Measurements from ENCODE around the gene GPLD1. TPM values are rescaled to one million over a fixed set of nuclear protein-coding genes. Genes with fewer than 3 reads are reported as not detected.

The GPLD1 gene
- total and polyA plus RNA-seq, 9 of the 15 experiments (the other 6 are each of a cell fraction or from before 2014, with no cell fraction given) = 0.11 to 1.3 (median 0.82) TPM

DNA sequence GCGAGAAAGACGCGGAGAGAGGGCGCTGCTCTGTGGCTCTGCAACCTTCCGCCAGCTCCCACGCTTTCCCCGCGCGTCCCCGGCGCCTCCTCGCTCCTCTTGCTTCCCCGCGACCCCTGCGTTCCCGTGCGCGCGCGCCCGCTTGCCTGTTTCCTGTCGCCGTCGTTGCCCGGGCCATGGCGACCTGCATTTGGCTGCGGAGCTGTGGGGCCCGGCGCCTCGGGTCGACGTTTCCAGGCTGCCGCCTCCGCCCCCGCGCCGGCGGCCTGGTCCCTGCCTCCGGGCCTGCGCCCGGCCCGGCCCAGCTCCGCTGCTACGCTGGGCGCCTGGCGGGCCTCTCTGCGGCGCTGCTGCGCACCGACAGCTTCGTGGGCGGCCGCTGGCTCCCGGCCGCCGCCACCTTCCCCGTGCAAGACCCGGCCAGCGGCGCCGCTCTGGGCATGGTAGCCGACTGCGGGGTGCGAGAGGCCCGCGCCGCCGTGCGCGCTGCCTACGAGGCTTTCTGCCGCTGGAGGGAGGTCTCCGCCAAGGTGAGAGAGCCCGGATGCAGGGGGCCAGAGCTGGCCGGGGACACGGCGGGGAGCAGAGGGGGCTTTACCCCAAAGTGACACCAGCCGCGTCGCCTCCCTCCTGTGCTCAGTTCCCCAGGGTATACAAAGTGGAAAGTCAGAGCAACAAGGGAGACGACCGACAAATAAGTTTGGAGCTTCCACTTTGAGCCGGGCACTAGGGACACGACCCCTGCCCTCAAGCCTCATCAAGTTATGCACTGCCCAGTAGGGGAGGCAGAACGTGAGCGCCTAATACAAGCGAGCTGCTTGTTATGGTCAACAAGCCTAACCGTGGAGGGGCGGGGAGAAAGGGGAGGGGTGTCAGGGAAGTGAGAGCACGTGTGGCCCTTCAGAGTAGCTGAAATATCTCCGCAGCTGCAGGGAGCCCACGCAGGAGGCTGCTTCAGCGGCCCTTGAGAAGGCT lies 5.7 kb upstream of the GPLD1 start, which contains the start of gene ALDH5A1 (continued):
- no peak for TF ChIP-seq ZNF518B (CRISPR knock-in tag; IDR thresholded peaks at IDR 0.05)
- 0 out of 2 replicates have a peak, but pooled peaks have one; percentile 8 for TF ChIP-seq EP300 (IDR thresholded peaks at IDR 0.05; ENCODE audit: low read length)
- 0 out of 2 replicates have a peak, but pooled peaks have one; percentile 9 for TF ChIP-seq CBFA2T3 (IDR thresholded peaks at IDR 0.05)
- no peak for TF ChIP-seq TBL1XR1 (IDR thresholded peaks at IDR 0.05; ENCODE audit: low read length in 2 of 2)
- TF ChIP-seq PRPF4 (IDR thresholded peaks at IDR 0.05; ENCODE audit: insufficient read depth, low read depth, low read length, poor library complexity, severe bottlenecking) = no peak
- TF ChIP-seq ZNF121 (CRISPR knock-in tag; conservative IDR thresholded peaks at IDR 0.05) = no peak
- TF ChIP-seq ZNF77 (CRISPR knock-in tag; IDR thresholded peaks at IDR 0.05) = no peak
- TF ChIP-seq VEZF1 (CRISPR knock-in tag; IDR thresholded peaks at IDR 0.05) = peak; percentile 74
- TF ChIP-seq HMGN3 (IDR thresholded peaks at IDR 0.05; ENCODE audit: borderline replicate concordance, extremely low read depth, insufficient read length, low read depth, low read length) = peak; percentile 44
- no peak for TF ChIP-seq PPARD (CRISPR knock-in tag; IDR thresholded peaks at IDR 0.05)
- no peak for TF ChIP-seq SOX6 (IDR thresholded peaks at IDR 0.05)
- no peak for TF ChIP-seq NFE2 (IDR thresholded peaks at IDR 0.05; ENCODE audit: low read depth)
- no peak for TF ChIP-seq ATF1 (CRISPR knock-in tag; IDR thresholded peaks at IDR 0.05)
- TF ChIP-seq ATF1 (tag; IDR thresholded peaks at IDR 0.05) = peak; percentile 54; the same call in 1 of the 2 replicates
- TF ChIP-seq TBP (optimal IDR thresholded peaks at IDR 0.05; ENCODE audit: low read depth, low read length) = no peak
- peak; percentile 69 for TF ChIP-seq RBBP5 (IDR thresholded peaks at IDR 0.05; ENCODE audit: borderline replicate concordance, insufficient read depth, low read length, poor library complexity, severe bottlenecking)
- TF ChIP-seq ETV1 (tag; conservative IDR thresholded peaks at IDR 0.05; ENCODE audit: low read depth) = peak; percentile 65
- TF ChIP-seq, protein P1, sequence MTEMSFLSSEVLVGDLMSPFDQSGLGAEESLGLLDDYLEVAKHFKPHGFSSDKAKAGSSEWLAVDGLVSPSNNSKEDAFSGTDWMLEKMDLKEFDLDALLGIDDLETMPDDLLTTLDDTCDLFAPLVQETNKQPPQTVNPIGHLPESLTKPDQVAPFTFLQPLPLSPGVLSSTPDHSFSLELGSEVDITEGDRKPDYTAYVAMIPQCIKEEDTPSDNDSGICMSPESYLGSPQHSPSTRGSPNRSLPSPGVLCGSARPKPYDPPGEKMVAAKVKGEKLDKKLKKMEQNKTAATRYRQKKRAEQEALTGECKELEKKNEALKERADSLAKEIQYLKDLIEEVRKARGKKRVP (CRISPR knock-in tag; IDR thresholded peaks at IDR 0.05) = no peak
- peak; percentile 90 for TF ChIP-seq CTBP1 (IDR thresholded peaks at IDR 0.05; ENCODE audit: borderline replicate concordance)
- TF ChIP-seq CXXC5 (CRISPR knock-in tag; IDR thresholded peaks at IDR 0.05) = peak; percentile 89
- TF ChIP-seq ETS2 (tag; IDR thresholded peaks at IDR 0.05; ENCODE audit: borderline replicate concordance, poor library complexity, severe bottlenecking) = no peak
- TF ChIP-seq CREB1 (IDR thresholded peaks at IDR 0.05) = peak; percentile 31; the same call in 1 of the 2 replicates
- no peak for TF ChIP-seq CREB1 (CRISPR knock-in tag; IDR thresholded peaks at IDR 0.05)
